ENCODE measurements around the gene TOR1AIP1. TPM values are rescaled to one million over a fixed set of nuclear protein-coding genes. Genes with fewer than 3 reads are reported as not detected.

The TOR1AIP1 gene
- total RNA-seq, 1 donor from 2014 or later, result 43.0 TPM

- H3K4me3 ChIP-seq (ENCODE audit: low read depth, low read length), result peak within 1 kb of the TSS; percentile 89
- no peaks in the 10 kb centered on the region for H3K27me3 ChIP-seq (ENCODE audit: control insufficient read depth, insufficient read depth, low read length)
- H3K36me3 ChIP-seq (ENCODE audit: control insufficient read depth, insufficient read depth, low read length), result no peaks in the 10 kb centered on the region
- TF ChIP-seq CTCF (IDR thresholded peaks at IDR 0.05; ENCODE audit: insufficient read depth, low read length, poor library complexity, severe bottlenecking), result no peak
- DNase-seq (ENCODE audit: low read depth), result peak; percentile 29
Observed at GRCh38 chr1:179877586-179878265, 4.4 kb upstream of the TOR1AIP1 start, which contains the start of gene TOR1AIP2. Gene TOR1AIP2, minus strand, starts transcription at chr1:179877803. Its CDS starts 25,138 bp downstream, at chr1:179852665.

GRCh38 chr1:179879797-179880196 lies 2.3 kb upstream of the TOR1AIP1 start:
- Histone ChIP-seq H3K4me3 (ENCODE audit: low read depth, low read length) (no peak overlapping the region), H3K27me3 (ENCODE audit: control insufficient read depth, insufficient read depth, low read length) (no peaks in the 10 kb centered on the region), H3K36me3 (ENCODE audit: control insufficient read depth, insufficient read depth, low read length) (no peaks in the 10 kb centered on the region)
- no peak for TF ChIP-seq CTCF (IDR thresholded peaks at IDR 0.05; ENCODE audit: insufficient read depth, low read length, poor library complexity, severe bottlenecking)
- no peak for DNase-seq (ENCODE audit: low read depth)

- H3K4me3 ChIP-seq (ENCODE audit: low read depth, low read length), result peak overlapping the region; percentile 89
- peak; percentile 58 for DNase-seq (ENCODE audit: low read depth)
- TF ChIP-seq CTCF (IDR thresholded peaks at IDR 0.05; ENCODE audit: insufficient read depth, low read length, poor library complexity, severe bottlenecking), result no peak
- H3K36me3 ChIP-seq (ENCODE audit: control insufficient read depth, insufficient read depth, low read length), result no peaks in the 10 kb centered on the region
- no peaks in the 10 kb centered on the region for H3K27me3 ChIP-seq (ENCODE audit: control insufficient read depth, insufficient read depth, low read length)
Observed at GRCh38 chr1:179881642-179882252, 338 bp upstream of the TOR1AIP1 start.

- Histone ChIP-seq H3K27me3 (ENCODE audit: control insufficient read depth, insufficient read depth, low read length) (no peaks in the 10 kb centered on the region), H3K36me3 (ENCODE audit: control insufficient read depth, insufficient read depth, low read length) (no peaks in the 10 kb centered on the region), H3K4me3 (ENCODE audit: low read depth, low read length) (peak overlapping the region; percentile 89)
- no peak for TF ChIP-seq CTCF (IDR thresholded peaks at IDR 0.05; ENCODE audit: insufficient read depth, low read length, poor library complexity, severe bottlenecking)
- no peak for DNase-seq (ENCODE audit: low read depth)
Observed at GRCh38 chr1:179883040-179883744, 1.1 kb downstream of the TOR1AIP1 start.

GRCh38 chr1:179883745-179884138 lies 1.7 kb downstream of the TOR1AIP1 start:
- peak; percentile 56 for DNase-seq (ENCODE audit: low read depth)
- no peak for TF ChIP-seq CTCF (IDR thresholded peaks at IDR 0.05; ENCODE audit: insufficient read depth, low read length, poor library complexity, severe bottlenecking)
- no peaks in the 10 kb centered on the region for H3K36me3 ChIP-seq (ENCODE audit: control insufficient read depth, insufficient read depth, low read length)
- peak overlapping the region; percentile 89 for H3K4me3 ChIP-seq (ENCODE audit: low read depth, low read length)
- no peaks in the 10 kb centered on the region for H3K27me3 ChIP-seq (ENCODE audit: control insufficient read depth, insufficient read depth, low read length)
